Measurements from ENCODE around the gene SHMT2.
"Not testable (repeated sequence)": the region's sequence is repeated elsewhere in the genome, so short reads cannot be mapped to it uniquely, and the experiment has no call there.

The SHMT2 gene

DNA sequence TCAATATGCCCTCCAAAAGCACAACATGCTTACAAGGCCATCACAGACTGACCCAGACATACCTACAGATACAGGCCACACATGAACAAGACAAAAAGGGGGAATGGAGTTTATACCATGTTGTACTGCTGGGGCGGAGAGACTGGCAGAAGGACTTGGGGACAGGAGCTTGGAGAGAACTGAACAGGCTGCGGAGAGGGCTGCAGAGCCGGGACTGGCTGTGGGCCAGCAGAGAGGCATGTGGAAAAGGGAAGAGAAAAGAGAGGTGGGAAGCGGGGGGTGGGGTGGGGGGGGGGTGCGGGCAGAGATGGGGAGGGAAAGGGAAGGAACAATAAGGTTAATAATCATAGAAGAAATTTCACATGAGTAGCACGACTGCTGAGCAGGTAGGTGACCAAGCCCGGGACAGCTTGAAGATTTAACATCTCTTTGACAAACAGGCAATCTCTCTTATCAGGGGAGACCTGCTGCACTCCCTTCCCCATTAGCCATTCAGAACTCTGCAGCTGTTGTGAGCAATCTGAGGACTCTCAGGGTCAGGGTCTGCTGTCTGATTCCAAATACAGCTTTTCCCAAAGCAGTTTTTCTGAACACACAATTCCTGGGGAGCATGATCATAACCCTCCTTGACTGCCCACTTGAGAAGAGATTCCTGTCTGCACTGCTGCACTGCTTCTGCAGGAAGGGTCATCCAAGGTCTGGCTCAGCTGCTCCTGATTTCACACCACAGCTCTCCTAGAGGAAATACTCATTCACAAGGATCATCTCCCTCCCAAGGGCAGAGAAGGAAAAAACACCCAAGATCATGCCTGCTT is 43.0 kb downstream of the SHMT2 start:
- no peak overlapping the region for H3K4me3 ChIP-seq
- H3K36me3 ChIP-seq (ENCODE audit: insufficient read depth, low read length) = peaks cover 55% of the 10 kb centered on the region
- H3K27ac ChIP-seq = peak overlapping the region; percentile 40; the same call in 1 of the 2 replicates
- no peak for TF ChIP-seq FOXP2 (optimal IDR thresholded peaks at IDR 0.05; ENCODE audit: control extremely low read depth, extremely low read length, insufficient read depth)
- no peak for TF ChIP-seq POLR2AphosphoS5 (IDR thresholded peaks at IDR 0.05; ENCODE audit: borderline replicate concordance, low read depth, low read length)
- no peak for TF ChIP-seq EZH2 (IDR thresholded peaks at IDR 0.05)
- DNase-seq (ENCODE audit: low read depth, low spot score) = no peak
- no peaks in the 10 kb centered on the region for H3K9me3 ChIP-seq (ENCODE audit: low read depth, low read length)
- H3K9ac ChIP-seq (ENCODE audit: insufficient read length) = peak overlapping the region; percentile 19

DNA sequence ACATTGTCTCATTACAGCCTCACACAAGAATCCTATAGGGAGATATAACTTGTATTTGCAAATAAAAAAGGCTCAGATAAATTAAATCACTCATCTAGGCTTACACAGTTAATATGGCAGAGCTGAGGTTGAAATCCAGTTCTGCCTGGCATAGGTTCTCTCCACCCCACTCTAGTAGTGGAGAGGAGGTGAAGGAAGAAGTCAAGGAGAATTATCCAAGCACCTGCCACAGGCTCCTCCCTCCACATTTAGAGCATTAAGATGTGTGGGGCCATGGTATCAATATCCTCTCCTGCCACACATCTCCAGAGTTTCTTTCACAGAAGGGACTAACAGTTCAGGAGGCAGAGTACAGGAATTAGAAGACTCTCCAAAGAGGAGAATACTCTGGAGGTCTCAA is 44.0 kb downstream of the SHMT2 start:
- H3K27ac ChIP-seq = peak overlapping the region; percentile 40; the same call in 1 of the 2 replicates
- peaks cover 57% of the 10 kb centered on the region for H3K36me3 ChIP-seq (ENCODE audit: insufficient read depth, low read length)
- peak overlapping the region; percentile 19 for H3K9ac ChIP-seq (ENCODE audit: insufficient read length)
- no peak for DNase-seq (ENCODE audit: low read depth, low spot score)
- H3K4me3 ChIP-seq = no peak overlapping the region
- no peak for TF ChIP-seq POLR2AphosphoS5 (IDR thresholded peaks at IDR 0.05; ENCODE audit: borderline replicate concordance, low read depth, low read length)
- no peak for TF ChIP-seq EZH2 (IDR thresholded peaks at IDR 0.05)
- no peak for TF ChIP-seq FOXP2 (optimal IDR thresholded peaks at IDR 0.05; ENCODE audit: control extremely low read depth, extremely low read length, insufficient read depth)
- H3K9me3 ChIP-seq (ENCODE audit: low read depth, low read length) = no peaks in the 10 kb centered on the region

DNA sequence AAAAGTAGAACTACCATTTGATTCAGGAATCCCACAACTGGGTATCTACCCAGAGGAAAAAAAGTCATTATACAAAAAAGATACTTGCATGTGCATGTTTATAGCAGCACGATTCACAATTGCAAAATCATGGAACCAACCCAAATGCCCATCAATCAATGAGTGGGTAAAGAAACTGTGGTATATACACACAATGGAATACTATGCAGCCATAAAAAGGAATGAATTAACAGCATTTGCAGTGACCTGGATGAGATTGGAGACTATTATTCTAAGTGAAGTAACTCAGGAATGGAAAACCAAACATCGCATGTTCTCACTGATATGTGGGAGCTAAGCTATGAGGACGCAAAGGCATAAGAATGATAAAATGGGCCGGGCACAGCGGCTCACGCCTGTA is 46.7 kb downstream of the SHMT2 start:
- not testable (repeated sequence) for H3K4me3 ChIP-seq; DNase-seq (ENCODE audit: low read depth, low spot score); H3K9me3 ChIP-seq (ENCODE audit: low read depth, low read length); H3K27ac ChIP-seq; H3K9ac ChIP-seq (ENCODE audit: insufficient read length)
- peaks cover 50% of the 10 kb centered on the region for H3K36me3 ChIP-seq (ENCODE audit: insufficient read depth, low read length)

DNA sequence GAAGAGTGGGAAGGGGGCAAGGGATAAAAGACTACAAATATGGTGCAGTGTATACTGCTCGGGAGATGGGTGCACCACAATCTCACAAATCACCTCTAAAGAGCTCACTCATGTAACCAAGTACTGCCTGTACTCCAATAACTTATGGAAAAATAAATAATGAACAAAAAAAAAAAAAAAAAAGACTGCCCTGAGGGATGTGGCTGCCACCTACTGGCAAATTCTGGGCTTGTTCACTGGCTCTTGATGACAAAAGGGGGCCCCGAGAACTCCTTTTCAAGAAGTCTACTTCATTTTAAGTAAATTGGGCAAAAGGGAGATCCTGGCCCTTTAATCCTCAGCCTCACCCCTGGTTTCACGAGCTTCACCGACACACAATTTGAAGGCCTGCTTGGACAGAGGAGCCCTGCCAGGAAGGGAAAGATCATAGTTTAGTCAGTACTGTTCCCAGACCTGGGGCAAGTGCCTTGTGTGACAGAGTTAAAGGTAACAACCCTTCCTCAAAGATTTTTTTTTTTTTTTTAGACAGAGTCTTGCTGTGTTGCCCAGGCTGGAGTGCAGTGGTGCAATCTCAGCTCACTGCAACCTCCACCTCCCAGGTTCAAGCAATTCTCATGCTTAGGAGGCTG is 47.5 kb downstream of the SHMT2 start:
- no peak overlapping the region for H3K9ac ChIP-seq (ENCODE audit: insufficient read length)
- no peak overlapping the region for H3K4me3 ChIP-seq
- H3K9me3 ChIP-seq (ENCODE audit: low read depth, low read length) = no peaks in the 10 kb centered on the region
- DNase-seq (ENCODE audit: low read depth, low spot score) = no peak
- H3K36me3 ChIP-seq (ENCODE audit: insufficient read depth, low read length) = peaks cover 50% of the 10 kb centered on the region
- H3K27ac ChIP-seq = no peak overlapping the region
- TF ChIP-seq EZH2 (IDR thresholded peaks at IDR 0.05) = no peak
- TF ChIP-seq FOXP2 (optimal IDR thresholded peaks at IDR 0.05; ENCODE audit: control extremely low read depth, extremely low read length, insufficient read depth) = no peak
- no peak for TF ChIP-seq POLR2AphosphoS5 (IDR thresholded peaks at IDR 0.05; ENCODE audit: borderline replicate concordance, low read depth, low read length)

DNA sequence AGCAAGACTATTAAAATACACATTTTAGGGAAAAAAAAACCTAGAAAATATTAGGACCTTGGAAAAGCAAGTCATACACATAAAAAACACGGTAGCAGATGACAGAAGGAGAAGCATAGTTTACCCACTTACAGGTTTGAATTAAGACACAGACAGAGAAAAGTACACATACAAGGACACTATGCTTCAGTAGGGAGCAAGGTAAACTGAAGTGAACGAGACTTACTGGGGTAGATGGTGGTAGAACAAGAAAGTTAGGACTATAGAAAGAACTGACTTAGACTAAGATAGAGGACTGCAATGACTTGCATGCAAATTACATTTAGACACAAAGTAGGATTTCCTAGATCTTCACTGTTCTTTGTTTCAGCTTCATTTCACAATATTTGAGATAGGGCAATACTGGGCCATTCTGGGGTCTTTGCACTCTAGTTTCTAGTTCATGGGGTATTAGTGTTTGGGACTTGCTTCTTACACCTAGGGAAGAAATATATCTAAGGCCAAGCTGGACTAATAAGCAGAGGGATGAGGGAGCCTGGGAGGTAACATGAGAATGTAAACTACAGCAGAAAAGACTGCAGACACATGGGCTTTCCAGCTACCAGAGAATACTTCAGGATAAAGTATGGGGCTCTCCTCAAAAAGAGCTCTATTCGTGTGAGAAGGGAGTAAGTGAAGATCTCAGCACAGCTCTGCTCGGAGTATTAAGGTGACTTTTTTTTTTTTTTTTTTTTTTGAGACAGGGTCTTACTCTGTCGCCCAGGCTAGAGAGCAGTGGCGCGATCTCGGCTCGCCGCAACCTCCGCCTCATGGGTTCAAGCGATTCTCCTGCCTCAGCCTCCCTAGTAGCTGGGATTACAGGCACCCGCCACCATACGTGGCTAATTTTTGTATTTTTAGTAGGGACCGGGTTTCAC is 49.2 kb downstream of the SHMT2 start:
- Histone ChIP-seq H3K4me3 (no peak overlapping the region), H3K9me3 (ENCODE audit: low read depth, low read length) (no peaks in the 10 kb centered on the region), H3K36me3 (ENCODE audit: insufficient read depth, low read length) (peaks cover 55% of the 10 kb centered on the region), H3K27ac (peak overlapping the region; percentile 29; the same call in 1 of the 2 replicates), H3K9ac (ENCODE audit: insufficient read length) (no peak overlapping the region)
- TF ChIP-seq EZH2 (IDR thresholded peaks at IDR 0.05) (no peak), FOXP2 (optimal IDR thresholded peaks at IDR 0.05; ENCODE audit: control extremely low read depth, extremely low read length, insufficient read depth) (no peak), POLR2AphosphoS5 (IDR thresholded peaks at IDR 0.05; ENCODE audit: borderline replicate concordance, low read depth, low read length) (no peak)
- DNase-seq (ENCODE audit: low read depth, low spot score) = no peak

DNA sequence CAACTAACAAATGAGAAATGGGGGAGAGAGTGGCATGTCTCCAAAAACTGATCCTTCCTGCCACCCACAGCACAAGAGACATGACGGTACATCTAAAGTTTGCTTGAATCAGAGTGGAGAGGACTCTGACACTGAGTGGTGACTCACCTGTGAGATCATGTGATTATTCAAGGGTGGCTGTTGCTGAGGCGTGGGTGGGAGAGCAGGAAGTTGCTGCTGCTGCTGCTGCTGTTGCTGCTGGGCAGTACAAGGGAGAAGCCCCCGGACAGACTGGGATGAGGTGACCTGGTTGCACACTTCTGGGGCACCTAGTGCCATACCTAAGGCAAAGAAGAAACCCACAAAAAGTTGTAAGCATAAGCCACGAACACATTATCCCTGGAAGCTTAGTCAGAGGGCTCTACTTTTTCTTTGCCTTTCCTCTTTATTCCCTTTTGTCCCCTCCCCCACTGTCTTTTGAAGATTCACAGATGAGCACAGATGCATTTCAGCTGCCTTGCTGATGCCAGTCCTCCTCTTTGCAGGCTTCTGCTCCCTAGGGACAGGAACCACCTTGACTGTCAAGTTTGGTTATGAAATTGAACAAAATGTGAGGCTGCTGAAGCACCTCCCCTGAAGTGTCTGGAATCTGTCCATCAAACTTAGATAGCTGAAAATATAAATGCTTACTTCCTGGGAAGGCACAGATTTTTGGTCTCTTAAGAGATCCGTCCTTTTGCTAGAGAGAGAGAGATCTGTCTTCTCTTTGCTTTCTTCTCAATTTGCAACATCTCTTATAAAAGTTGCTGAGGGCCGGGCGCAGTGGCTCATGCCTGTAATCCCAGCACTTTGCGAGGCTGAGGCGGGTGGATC is 50.9 kb downstream of the SHMT2 start:
- no peak overlapping the region for H3K9ac ChIP-seq (ENCODE audit: insufficient read length)
- TF ChIP-seq EZH2 (IDR thresholded peaks at IDR 0.05) = no peak
- no peak overlapping the region for H3K4me3 ChIP-seq
- DNase-seq (ENCODE audit: low read depth, low spot score) = no peak
- H3K9me3 ChIP-seq (ENCODE audit: low read depth, low read length) = no peaks in the 10 kb centered on the region
- no peak overlapping the region for H3K27ac ChIP-seq
- peaks cover 60% of the 10 kb centered on the region for H3K36me3 ChIP-seq (ENCODE audit: insufficient read depth, low read length)

DNA sequence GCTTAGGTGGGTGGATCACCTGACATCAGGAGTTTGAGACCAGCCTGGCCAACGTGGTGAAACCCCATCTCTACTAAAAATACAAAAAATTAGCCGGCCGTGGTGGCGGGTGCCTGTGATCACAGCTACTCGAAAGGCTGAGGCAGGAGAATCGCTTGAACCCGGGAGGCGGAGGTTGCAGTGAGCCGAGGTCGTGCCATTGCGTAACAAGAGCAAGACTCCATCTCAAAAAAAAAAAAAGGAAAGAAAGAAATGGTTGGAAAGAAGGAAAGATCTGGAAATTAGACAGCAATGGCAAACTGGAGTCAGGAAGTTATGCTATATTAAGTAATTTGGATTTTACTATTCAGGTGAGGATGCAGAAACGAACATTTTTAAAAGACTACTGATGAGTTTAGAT is 52.6 kb downstream of the SHMT2 start:
- peaks cover 55% of the 10 kb centered on the region for H3K36me3 ChIP-seq (ENCODE audit: insufficient read depth, low read length)
- not testable (repeated sequence) for H3K4me3 ChIP-seq; DNase-seq (ENCODE audit: low read depth, low spot score); H3K27ac ChIP-seq; H3K9ac ChIP-seq (ENCODE audit: insufficient read length); H3K9me3 ChIP-seq (ENCODE audit: low read depth, low read length)

All from SK-N-MC (cell line).